Panc1 (cell line): ENCODE data around the gene RASSF4. TPM values are rescaled to one million over a fixed set of nuclear protein-coding genes. Genes with fewer than 3 reads are reported as not detected.

Source experiments
- ATAC-seq: fragments of 200-7000 bp; cut with Tn5 transposase; 2 replicates; pipeline ENCODE4 v1.9.1; 2020; ENCODE audit warnings: mild to moderate bottlenecking, moderate library complexity
- BruUV-seq: library from RNA; stranded (reverse); fragments of 400-500 nt; replicated peaks from 2 replicates; lab custom pipeline; 2021; lab: Mats Ljungman, UMichigan
- CTCF ChIA-PET: fragments of 300-600 bp; sonication (Branson Sonifier 250); formaldehyde crosslinking; loops from one replicate; lab custom pipeline; 2022; ENCODE audit warnings: antibody characterized with exemption; lab: Charles Lee
- POLR2A ChIA-PET: fragments of 300-600 bp; sonication (Branson Sonifier 250); formaldehyde crosslinking; loops from one replicate; lab custom pipeline; 2022; ENCODE audit warnings: antibody characterized with exemption; lab: Charles Lee
- DNase-seq: peaks from one replicate; pipeline ENCODE4 v3.0.0-alpha.2; 2010; ENCODE audit warnings: low read depth, low spot score
- H3K27ac ChIP-seq: 2 replicates; pipeline ENCODE4 v1.5.1; 2011; ENCODE audit warnings: mild to moderate bottlenecking, low read length, inconsistent platforms
- H3K27me3 ChIP-seq: fragments of 200-500 bp; sonication (Bioruptor generic); 2 replicates; pipeline ENCODE4 v1.6.0; 2014; ENCODE audit warnings: low read length, inconsistent platforms; ENCODE audit not compliant: control insufficient read depth, insufficient read depth
- H3K36me3 ChIP-seq: fragments of 200-500 bp; sonication (Bioruptor generic); 2 replicates; pipeline ENCODE4 v1.5.1; 2014; ENCODE audit warnings: inconsistent platforms, mild to moderate bottlenecking, low read length, moderate library complexity; ENCODE audit not compliant: control insufficient read depth, insufficient read depth
- H3K4me1 ChIP-seq: 2 replicates; pipeline ENCODE4 v1.5.1; 2011; ENCODE audit warnings: inconsistent platforms, mild to moderate bottlenecking, low read length, moderate library complexity; ENCODE audit not compliant: control insufficient read depth, insufficient read depth
- H3K4me3 ChIP-seq, 2 experiments: 2 replicates each; pipeline ENCODE4 v1.5.1; 2011 to 2012; ENCODE audit warnings: low read depth in 2 of 2, low read length in 2 of 2, mild to moderate bottlenecking in 2 of 2, inconsistent platforms in 1 of 2, moderate library complexity in 1 of 2
- H3K9me3 ChIP-seq: fragments of 200-500 bp; sonication (Bioruptor generic); 2 replicates; pipeline ENCODE4 v1.5.1; 2014; ENCODE audit warnings: low read depth, mild to moderate bottlenecking, inconsistent platforms, low read length, moderate library complexity; ENCODE audit not compliant: control insufficient read depth, insufficient read depth
- POLR2AphosphoS5 ChIP-seq: IDR thresholded peaks from 2 replicates; pipeline ENCODE4 v1.6.1; 2012; ENCODE audit warnings: mild to moderate bottlenecking, low read depth, low read length, moderate library complexity
- SIN3A ChIP-seq: IDR thresholded peaks from 2 replicates; pipeline ENCODE4 v1.6.1; 2012; ENCODE audit warnings: low read depth, mild to moderate bottlenecking, low read length, moderate library complexity, borderline replicate concordance; ENCODE audit not compliant: insufficient read depth
- TCF7L2 ChIP-seq: IDR thresholded peaks from 2 replicates; pipeline ENCODE4 v1.6.1; 2011; ENCODE audit warnings: mild to moderate bottlenecking, low read depth, low read length, inconsistent platforms
- in situ Hi-C: cut with HindIII; loops from 2 replicates; pipeline ENCODE4 v1.10.0; 2016; ENCODE audit warnings: low sequenced_read_pairs, low pct_unique_long_range_greater_than_20kb
- intact Hi-C: fragments of 100-400 bp; cut with micrococcal nuclease; formaldehyde crosslinking; loops from one replicate; pipeline ENCODE4 v1.10.0; 2022; ENCODE audit not compliant: unreplicated experiment
- total RNA-seq: library from RNA; stranded (reverse); gene quantifications from one replicate; pipeline ENCODE4 v1.2.1, GENCODE V29; 2021; ENCODE audit not compliant: unreplicated experiment
- TF ChIP-seq, protein P1 (sequence below): fragments of 450-650 bp; IDR thresholded peaks from 2 replicates; pipeline ENCODE4 v1.5.1; 2017; ENCODE audit warnings: mild to moderate bottlenecking
- TF ChIP-seq, protein P2 (sequence below), 2 experiments: IDR thresholded peaks; 2 replicates each; pipeline ENCODE4 v1.6.1; 2011 to 2012; ENCODE audit warnings: low read depth in 2 of 2, control low read depth in 1 of 2, low read length in 1 of 2, mild to moderate bottlenecking in 1 of 2, moderate library complexity in 1 of 2; ENCODE audit not compliant: insufficient read depth in 1 of 2

RASSF4 gene
- total RNA-seq, 1 experiment from 2014 or later = 13.9 TPM

DNA sequence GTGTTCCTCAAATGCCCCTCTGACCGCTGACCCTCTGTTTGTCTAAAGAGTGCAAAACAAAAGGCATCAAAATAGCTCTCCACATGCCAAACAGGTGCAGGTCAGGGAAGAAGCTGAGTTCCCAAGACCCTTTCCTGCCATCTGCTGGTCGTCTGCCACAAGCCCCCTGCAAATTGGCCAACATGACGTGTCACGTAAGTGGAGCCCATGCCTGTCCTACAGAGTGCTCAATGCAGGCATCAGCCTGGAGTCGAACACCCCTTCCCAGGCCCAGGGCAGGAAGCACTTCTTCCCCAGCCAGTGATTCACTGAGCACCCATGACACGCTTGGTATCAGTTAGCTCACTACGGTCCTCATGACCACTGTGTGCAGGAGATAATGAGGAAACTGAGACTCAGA lies 34.4 kb upstream of the RASSF4 start:
- no TSS peak for BruUV-seq
- H3K9me3 ChIP-seq = no peaks in the 10 kb centered on the region
- in situ Hi-C loops = no loop called here
- no peaks in the 10 kb centered on the region for H3K4me1 ChIP-seq
- no peak for TF ChIP-seq SIN3A
- TF ChIP-seq POLR2AphosphoS5 = no peak
- TF ChIP-seq, protein P1, sequence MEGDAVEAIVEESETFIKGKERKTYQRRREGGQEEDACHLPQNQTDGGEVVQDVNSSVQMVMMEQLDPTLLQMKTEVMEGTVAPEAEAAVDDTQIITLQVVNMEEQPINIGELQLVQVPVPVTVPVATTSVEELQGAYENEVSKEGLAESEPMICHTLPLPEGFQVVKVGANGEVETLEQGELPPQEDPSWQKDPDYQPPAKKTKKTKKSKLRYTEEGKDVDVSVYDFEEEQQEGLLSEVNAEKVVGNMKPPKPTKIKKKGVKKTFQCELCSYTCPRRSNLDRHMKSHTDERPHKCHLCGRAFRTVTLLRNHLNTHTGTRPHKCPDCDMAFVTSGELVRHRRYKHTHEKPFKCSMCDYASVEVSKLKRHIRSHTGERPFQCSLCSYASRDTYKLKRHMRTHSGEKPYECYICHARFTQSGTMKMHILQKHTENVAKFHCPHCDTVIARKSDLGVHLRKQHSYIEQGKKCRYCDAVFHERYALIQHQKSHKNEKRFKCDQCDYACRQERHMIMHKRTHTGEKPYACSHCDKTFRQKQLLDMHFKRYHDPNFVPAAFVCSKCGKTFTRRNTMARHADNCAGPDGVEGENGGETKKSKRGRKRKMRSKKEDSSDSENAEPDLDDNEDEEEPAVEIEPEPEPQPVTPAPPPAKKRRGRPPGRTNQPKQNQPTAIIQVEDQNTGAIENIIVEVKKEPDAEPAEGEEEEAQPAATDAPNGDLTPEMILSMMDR = no peak; the same call in 1 of the 2 replicates
- TF ChIP-seq, protein P2, sequence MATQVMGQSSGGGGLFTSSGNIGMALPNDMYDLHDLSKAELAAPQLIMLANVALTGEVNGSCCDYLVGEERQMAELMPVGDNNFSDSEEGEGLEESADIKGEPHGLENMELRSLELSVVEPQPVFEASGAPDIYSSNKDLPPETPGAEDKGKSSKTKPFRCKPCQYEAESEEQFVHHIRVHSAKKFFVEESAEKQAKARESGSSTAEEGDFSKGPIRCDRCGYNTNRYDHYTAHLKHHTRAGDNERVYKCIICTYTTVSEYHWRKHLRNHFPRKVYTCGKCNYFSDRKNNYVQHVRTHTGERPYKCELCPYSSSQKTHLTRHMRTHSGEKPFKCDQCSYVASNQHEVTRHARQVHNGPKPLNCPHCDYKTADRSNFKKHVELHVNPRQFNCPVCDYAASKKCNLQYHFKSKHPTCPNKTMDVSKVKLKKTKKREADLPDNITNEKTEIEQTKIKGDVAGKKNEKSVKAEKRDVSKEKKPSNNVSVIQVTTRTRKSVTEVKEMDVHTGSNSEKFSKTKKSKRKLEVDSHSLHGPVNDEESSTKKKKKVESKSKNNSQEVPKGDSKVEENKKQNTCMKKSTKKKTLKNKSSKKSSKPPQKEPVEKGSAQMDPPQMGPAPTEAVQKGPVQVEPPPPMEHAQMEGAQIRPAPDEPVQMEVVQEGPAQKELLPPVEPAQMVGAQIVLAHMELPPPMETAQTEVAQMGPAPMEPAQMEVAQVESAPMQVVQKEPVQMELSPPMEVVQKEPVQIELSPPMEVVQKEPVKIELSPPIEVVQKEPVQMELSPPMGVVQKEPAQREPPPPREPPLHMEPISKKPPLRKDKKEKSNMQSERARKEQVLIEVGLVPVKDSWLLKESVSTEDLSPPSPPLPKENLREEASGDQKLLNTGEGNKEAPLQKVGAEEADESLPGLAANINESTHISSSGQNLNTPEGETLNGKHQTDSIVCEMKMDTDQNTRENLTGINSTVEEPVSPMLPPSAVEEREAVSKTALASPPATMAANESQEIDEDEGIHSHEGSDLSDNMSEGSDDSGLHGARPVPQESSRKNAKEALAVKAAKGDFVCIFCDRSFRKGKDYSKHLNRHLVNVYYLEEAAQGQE (IDR thresholded peaks at IDR 0.05; ENCODE audit: insufficient read depth in 1 of 2, low read depth in 2 of 2, low read length in 1 of 2) = no peak
- TF ChIP-seq TCF7L2 = no peak
- DNase-seq = no peak
- ATAC-seq = no peak; the same call in 1 of the 2 replicates
- no peak overlapping the region for H3K27ac ChIP-seq
- no peaks in the 10 kb centered on the region for H3K27me3 ChIP-seq
- intact Hi-C loops = no loop called here
- CTCF ChIA-PET = no interaction called here
- no peaks in the 10 kb centered on the region for H3K36me3 ChIP-seq
- H3K4me3 ChIP-seq = no peak overlapping the region
- POLR2A ChIA-PET = no interaction called here

DNA sequence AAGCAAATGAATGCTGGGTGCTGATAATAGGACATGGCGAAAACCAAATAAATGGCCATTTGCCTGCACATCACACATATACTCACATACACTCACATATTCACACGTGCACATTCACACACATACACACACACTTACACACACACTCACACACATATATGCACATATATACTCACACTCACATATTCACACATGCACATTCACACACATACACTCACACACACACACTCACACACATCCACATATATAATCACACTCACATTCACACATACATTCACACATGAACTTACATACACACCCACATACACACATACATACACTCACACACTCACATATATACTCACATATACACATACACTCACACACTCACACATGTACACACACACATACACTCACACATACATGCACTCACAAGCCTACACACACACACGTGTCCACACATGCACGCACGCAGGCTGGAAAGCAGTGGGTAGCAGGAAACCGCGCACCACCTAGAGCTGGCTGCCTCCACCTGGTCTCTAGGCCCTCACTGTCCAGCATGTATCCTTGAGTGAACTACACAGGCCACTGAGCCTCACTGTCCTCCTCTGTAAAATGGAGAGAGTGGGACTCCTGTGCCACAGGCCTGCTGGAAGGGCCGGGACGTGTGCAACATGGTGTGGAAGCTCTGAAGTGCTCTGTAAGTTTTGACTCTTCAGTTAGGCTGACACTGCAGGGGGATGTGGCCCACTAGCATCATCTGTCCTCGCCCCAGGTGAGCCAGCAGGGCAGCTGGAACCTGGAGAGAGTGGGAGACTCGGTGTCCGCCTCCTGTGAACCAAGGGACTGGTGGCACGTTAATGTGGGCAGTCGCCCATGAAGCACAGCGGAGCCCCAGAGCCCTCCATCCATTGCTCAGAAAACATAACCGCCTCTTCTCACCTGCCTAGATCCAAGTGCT lies 33.5 kb upstream of the RASSF4 start:
- Histone ChIP-seq H3K4me1 (no peaks in the 10 kb centered on the region), H3K9me3 (no peaks in the 10 kb centered on the region), H3K4me3 (no peak overlapping the region), H3K27me3 (no peaks in the 10 kb centered on the region), H3K27ac (no peak overlapping the region), H3K36me3 (no peaks in the 10 kb centered on the region)
- ChIA-PET CTCF (no interaction called here), POLR2A (no interaction called here)
- DNase-seq (no peak), ATAC-seq (no peak)
- TF ChIP-seq, protein P1 = no peak
- no peak for TF ChIP-seq SIN3A
- TF ChIP-seq, protein P2 (IDR thresholded peaks at IDR 0.05; ENCODE audit: insufficient read depth in 1 of 2, low read depth in 2 of 2, low read length in 1 of 2) = no peak
- no peak for TF ChIP-seq TCF7L2
- no peak for TF ChIP-seq POLR2AphosphoS5
- in situ Hi-C loops (no loop called here), intact Hi-C loops (no loop called here)
- BruUV-seq = no TSS peak
